Astrocyte (in vitro differentiated cells and primary cell): ENCODE data around the gene IFIT3. TPM values are rescaled to one million over a fixed set of nuclear protein-coding genes. Genes with fewer than 3 reads are reported as not detected.

ENCODE experiments used
- DNase-seq: peaks from one replicate; pipeline ENCODE4 v3.0.0-alpha.2; 2010; ENCODE audit warnings: low read depth
- FAIRE-seq: peaks from 2 replicates; lab custom pipeline; 2011; peaks lifted over from hg19 to GRCh38; lab: Jason Lieb, UNC
- H2AFZ ChIP-seq: 2 replicates; pipeline ENCODE4 v1.6.0; 2012; ENCODE audit warnings: low read depth, low read length, inconsistent platforms
- H3K27ac ChIP-seq: 2 replicates; pipeline ENCODE4 v1.5.1; 2011; ENCODE audit warnings: low read depth, low read length, inconsistent platforms
- H3K27me3 ChIP-seq: 2 replicates; pipeline ENCODE4 v1.6.0; 2011; ENCODE audit warnings: low read length, inconsistent platforms; ENCODE audit not compliant: insufficient read depth
- H3K36me3 ChIP-seq: 2 replicates; pipeline ENCODE4 v1.5.1; 2011; ENCODE audit warnings: low read length, inconsistent platforms; ENCODE audit not compliant: insufficient read depth
- H3K4me1 ChIP-seq: 2 replicates; pipeline ENCODE4 v1.5.1; 2011; ENCODE audit warnings: low read length, inconsistent platforms; ENCODE audit not compliant: insufficient read depth
- H3K4me2 ChIP-seq: 2 replicates; pipeline ENCODE4 v1.6.0; 2012; ENCODE audit warnings: low read length, inconsistent platforms
- H3K4me3 ChIP-seq: 2 replicates; pipeline ENCODE4 v1.5.1; 2011; ENCODE audit warnings: low read depth, mild to moderate bottlenecking, low read length, inconsistent platforms; ENCODE audit not compliant: insufficient read depth
- H3K79me2 ChIP-seq: 2 replicates; pipeline ENCODE4 v1.6.0; 2012; ENCODE audit warnings: mild to moderate bottlenecking, low read length, inconsistent platforms; ENCODE audit not compliant: insufficient read depth
- H3K9ac ChIP-seq: 2 replicates; pipeline ENCODE4 v1.6.0; 2012; ENCODE audit warnings: mild to moderate bottlenecking, low read length, inconsistent platforms
- H3K9me3 ChIP-seq: 2 replicates; pipeline ENCODE4 v1.5.1; 2012; ENCODE audit warnings: low read depth, mild to moderate bottlenecking, low read length, inconsistent platforms; ENCODE audit not compliant: insufficient read depth
- H4K20me1 ChIP-seq: 2 replicates; pipeline ENCODE4 v1.6.0; 2012; ENCODE audit warnings: low read length, inconsistent platforms; ENCODE audit not compliant: insufficient read depth
- H3K27ac Mint-ChIP-seq: one replicate; pipeline ENCODE4 v1.8.0; 2021; ENCODE audit warnings: mild to moderate bottlenecking, mixed read lengths; ENCODE audit not compliant: unreplicated experiment
- H3K27me3 Mint-ChIP-seq: one replicate; pipeline ENCODE4 v1.8.0; 2021; ENCODE audit warnings: low read depth, mixed read lengths; ENCODE audit not compliant: unreplicated experiment
- H3K36me3 Mint-ChIP-seq: one replicate; pipeline ENCODE4 v1.8.0; 2021; ENCODE audit warnings: low read depth, mixed read lengths; ENCODE audit not compliant: unreplicated experiment
- H3K4me1 Mint-ChIP-seq: one replicate; pipeline ENCODE4 v1.8.0; 2021; ENCODE audit warnings: low read depth, mixed read lengths; ENCODE audit not compliant: unreplicated experiment
- H3K4me3 Mint-ChIP-seq: one replicate; pipeline ENCODE4 v1.8.0; 2021; ENCODE audit warnings: mild to moderate bottlenecking, moderate library complexity, mixed read lengths; ENCODE audit not compliant: unreplicated experiment
- H3K9me3 Mint-ChIP-seq: one replicate; pipeline ENCODE4 v1.8.0; 2021; ENCODE audit warnings: mild to moderate bottlenecking, mixed read lengths; ENCODE audit not compliant: unreplicated experiment
- EZH2 ChIP-seq: IDR thresholded peaks from 2 replicates; pipeline ENCODE4 v1.6.1; 2012; ENCODE audit warnings: mild to moderate bottlenecking, low read length, inconsistent platforms; ENCODE audit not compliant: insufficient read depth
- total RNA-seq: library from RNA; stranded (reverse); gene quantifications from 2 replicates; pipeline ENCODE4 v1.2.1, GENCODE V29; 2021
- TF ChIP-seq, protein P1 (sequence below): IDR thresholded peaks from 2 replicates; pipeline ENCODE4 v1.5.1; 2011; ENCODE audit warnings: low read depth, mild to moderate bottlenecking, inconsistent platforms, low read length, moderate library complexity; ENCODE audit not compliant: insufficient read depth

IFIT3 gene
- total RNA-seq, 1 donor from 2014 or later = 171 TPM

- Histone ChIP-seq H3K27ac (peak overlapping the region; percentile 9), H3K27me3 (no peaks in the 10 kb centered on the region), H4K20me1 (no peaks in the 10 kb centered on the region), H3K4me1 (peaks cover 49% of the 10 kb centered on the region), H3K36me3 (no peaks in the 10 kb centered on the region), H3K4me2 (no peak overlapping the region), H3K9ac (no peak overlapping the region), H3K4me3 (no peak overlapping the region), H3K9me3 (no peaks in the 10 kb centered on the region), H3K79me2 (no peaks in the 10 kb centered on the region), H2AFZ (no peak overlapping the region)
- Mint-ChIP-seq H3K27me3 (no peaks in the 10 kb centered on the region), H3K4me1 (peaks cover 50% of the 10 kb centered on the region), H3K9me3 (peaks cover 8% of the 10 kb centered on the region), H3K27ac (no peak overlapping the region), H3K4me3 (no peak overlapping the region), H3K36me3 (peaks cover 2% of the 10 kb centered on the region)
- DNase-seq (no peak), FAIRE-seq (no peak)
- TF ChIP-seq, protein P1, sequence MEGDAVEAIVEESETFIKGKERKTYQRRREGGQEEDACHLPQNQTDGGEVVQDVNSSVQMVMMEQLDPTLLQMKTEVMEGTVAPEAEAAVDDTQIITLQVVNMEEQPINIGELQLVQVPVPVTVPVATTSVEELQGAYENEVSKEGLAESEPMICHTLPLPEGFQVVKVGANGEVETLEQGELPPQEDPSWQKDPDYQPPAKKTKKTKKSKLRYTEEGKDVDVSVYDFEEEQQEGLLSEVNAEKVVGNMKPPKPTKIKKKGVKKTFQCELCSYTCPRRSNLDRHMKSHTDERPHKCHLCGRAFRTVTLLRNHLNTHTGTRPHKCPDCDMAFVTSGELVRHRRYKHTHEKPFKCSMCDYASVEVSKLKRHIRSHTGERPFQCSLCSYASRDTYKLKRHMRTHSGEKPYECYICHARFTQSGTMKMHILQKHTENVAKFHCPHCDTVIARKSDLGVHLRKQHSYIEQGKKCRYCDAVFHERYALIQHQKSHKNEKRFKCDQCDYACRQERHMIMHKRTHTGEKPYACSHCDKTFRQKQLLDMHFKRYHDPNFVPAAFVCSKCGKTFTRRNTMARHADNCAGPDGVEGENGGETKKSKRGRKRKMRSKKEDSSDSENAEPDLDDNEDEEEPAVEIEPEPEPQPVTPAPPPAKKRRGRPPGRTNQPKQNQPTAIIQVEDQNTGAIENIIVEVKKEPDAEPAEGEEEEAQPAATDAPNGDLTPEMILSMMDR = no peak
- TF ChIP-seq EZH2 = no peak
These were observed 46.0 kb upstream of the IFIT3 start for GRCh38 chr10:89281606-89282395.

DNA sequence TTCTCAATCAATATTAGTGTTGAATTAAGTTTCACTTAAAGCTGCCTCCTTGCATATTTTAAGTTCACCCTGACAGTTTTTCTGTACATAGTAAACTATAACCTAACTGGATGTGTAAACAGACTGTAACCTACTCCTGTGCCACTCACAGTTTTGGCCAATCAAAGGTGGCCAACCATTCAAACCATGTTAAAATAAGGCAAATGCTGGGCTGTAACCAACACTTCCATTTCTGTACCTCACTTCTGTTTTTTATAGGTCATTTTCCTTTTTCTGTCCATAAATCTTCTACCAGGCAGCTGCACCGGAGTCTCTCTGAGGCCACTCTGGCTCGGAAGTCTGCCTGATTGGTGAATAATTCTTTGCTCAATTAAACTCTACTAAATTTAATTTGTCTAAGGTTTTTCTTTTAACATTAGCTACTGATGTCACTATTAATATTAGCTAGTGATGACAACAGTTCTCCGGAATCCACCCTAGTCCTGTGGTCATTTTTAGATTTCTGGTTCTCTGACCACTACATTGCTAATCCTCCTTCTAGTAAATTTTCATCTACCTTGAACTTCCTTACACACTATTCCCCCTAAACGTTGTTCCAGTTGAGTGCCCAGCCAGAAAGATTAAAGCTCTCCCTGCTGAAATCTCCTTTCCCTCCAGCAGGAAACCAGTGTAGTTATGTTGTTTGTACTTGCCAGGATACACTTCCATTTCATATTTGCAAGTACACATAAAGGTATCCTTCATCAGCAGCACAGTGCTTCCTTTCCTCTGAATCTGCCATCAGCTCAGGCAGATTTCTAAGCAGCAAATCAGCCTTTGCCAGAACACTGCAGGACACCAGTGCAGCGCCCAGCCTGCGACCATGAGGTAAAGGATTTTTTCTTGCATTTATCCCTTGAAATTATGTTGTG is 44.5 kb upstream of the IFIT3 start:
- H3K4me1 ChIP-seq = peaks cover 43% of the 10 kb centered on the region
- no peaks in the 10 kb centered on the region for H3K79me2 ChIP-seq
- Mint-ChIP-seq H3K4me3 (peak overlapping the region; percentile 18), H3K9me3 (peaks cover 8% of the 10 kb centered on the region), H3K27ac (peak overlapping the region; percentile 86), H3K27me3 (no peaks in the 10 kb centered on the region), H3K36me3 (peaks cover 2% of the 10 kb centered on the region), H3K4me1 (peaks cover 43% of the 10 kb centered on the region)
- H3K27me3 ChIP-seq = no peaks in the 10 kb centered on the region
- H3K9ac ChIP-seq = peak overlapping the region; percentile 74
- no peaks in the 10 kb centered on the region for H4K20me1 ChIP-seq
- FAIRE-seq (peak; percentile 74), DNase-seq (peak; percentile 81)
- no peak for TF ChIP-seq EZH2
- TF ChIP-seq, protein P1 = peak; percentile 3
- no peaks in the 10 kb centered on the region for H3K36me3 ChIP-seq
- no peaks in the 10 kb centered on the region for H3K9me3 ChIP-seq
- peak overlapping the region; percentile 80 for H3K4me2 ChIP-seq
- peak overlapping the region; percentile 15 for H3K4me3 ChIP-seq
- peak overlapping the region; percentile 84 for H2AFZ ChIP-seq
- H3K27ac ChIP-seq = peak overlapping the region; percentile 80
